Heart left ventricle (tissue), 13 donors: Measurements from ENCODE around the gene RNF207.

Source experiments
- POLR2A ChIP-seq, 2 donors: fragments of 450-650 bp; IDR thresholded peaks; one replicate each; pipeline ENCODE4 v1.6.1; 2017; ENCODE audit warnings: antibody characterized with exemption in 2 of 2, mild to moderate bottlenecking in 2 of 2, moderate library complexity in 2 of 2
- TF ChIP-seq, protein P1 (sequence below), 12 donors: fragments of 200-600 bp; sonication (generic) in 4 of 12; IDR thresholded peaks; one replicate each; pipeline versions ENCODE4 v1.5.0 to v1.8.0; 2018 to 2022; ENCODE audit warnings: antibody characterized with exemption in 12 of 12, mild to moderate bottlenecking in 5 of 12
- donor health status: ischemic (EF 13 %, LVEDD 7.1; RV severe dilation, severe dysfunction).
- donor health status: DM: no; HTN: yes; CAD: no.
- donor health status: DM: no; HTN: no; CAD: no.
- donor health status: ischemic (EF 25% LVEDD 6.9; RV normal size, moderate dysfunction).
- donor health status: ischemic (EF 25% LVEDD 5.7; RV mildly dilated, moderate dysfunction).
- donor health status: ischemic (EF 35%, LVEDD 5.7; RV mildly dilated, moderate dysfunction).
- donor health status: nonischemic (EF 11% LVEDD 7.7; RV severe dilation, severe dysfunction).
- donor health status: DM: yes; HTN: yes; CAD: no.
- donor health status: PGD.
- donor health status: ischemic (EF 29% LVEDD 5.4; RV normal size, mild dysfunction).
- donor health status: nonischemic (EF 23%, LVEDD 6.1; RV moderate dilation, normal function).

DNA sequence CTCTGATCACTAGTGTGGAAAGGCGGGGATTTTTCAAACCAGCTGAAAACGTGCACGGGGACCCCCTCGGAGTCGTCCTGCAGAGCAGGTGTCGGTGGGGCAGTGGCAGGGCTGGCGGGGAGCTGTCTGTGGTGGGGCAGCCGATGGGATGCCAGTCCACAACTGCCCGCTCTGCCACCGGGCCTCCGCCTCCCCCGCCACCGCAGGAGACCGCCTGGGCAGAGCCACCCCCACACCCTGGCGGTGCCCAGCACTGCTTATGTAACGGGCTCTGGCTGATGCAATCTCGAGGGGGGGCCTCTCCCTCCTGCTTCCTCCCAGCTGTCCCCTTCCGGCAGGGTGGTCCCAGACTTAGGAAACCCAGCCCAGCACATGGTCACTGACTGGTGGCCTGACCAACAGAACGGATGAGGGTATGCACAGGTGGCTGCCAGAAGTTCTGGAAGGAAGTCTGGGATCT, 35.1 kb upstream of the RNF207 start:
- TF ChIP-seq, protein P1, sequence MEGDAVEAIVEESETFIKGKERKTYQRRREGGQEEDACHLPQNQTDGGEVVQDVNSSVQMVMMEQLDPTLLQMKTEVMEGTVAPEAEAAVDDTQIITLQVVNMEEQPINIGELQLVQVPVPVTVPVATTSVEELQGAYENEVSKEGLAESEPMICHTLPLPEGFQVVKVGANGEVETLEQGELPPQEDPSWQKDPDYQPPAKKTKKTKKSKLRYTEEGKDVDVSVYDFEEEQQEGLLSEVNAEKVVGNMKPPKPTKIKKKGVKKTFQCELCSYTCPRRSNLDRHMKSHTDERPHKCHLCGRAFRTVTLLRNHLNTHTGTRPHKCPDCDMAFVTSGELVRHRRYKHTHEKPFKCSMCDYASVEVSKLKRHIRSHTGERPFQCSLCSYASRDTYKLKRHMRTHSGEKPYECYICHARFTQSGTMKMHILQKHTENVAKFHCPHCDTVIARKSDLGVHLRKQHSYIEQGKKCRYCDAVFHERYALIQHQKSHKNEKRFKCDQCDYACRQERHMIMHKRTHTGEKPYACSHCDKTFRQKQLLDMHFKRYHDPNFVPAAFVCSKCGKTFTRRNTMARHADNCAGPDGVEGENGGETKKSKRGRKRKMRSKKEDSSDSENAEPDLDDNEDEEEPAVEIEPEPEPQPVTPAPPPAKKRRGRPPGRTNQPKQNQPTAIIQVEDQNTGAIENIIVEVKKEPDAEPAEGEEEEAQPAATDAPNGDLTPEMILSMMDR (IDR thresholded peaks at IDR 0.05), result no peak
- TF ChIP-seq POLR2A (IDR thresholded peaks at IDR 0.05), result no peak
